ENCODE data around the gene SINHCAF.

SINHCAF gene

GRCh38 chr12:31312431-31312830 lies 13.5 kb downstream of the SINHCAF start:
- no peaks in the 10 kb centered on the region for H3F3A ChIP-seq (ENCODE audit: insufficient read depth, low read length)
- H4K20me1 ChIP-seq (ENCODE audit: insufficient read depth, low read length): no peaks in the 10 kb centered on the region
- no peak overlapping the region for H2AFZ ChIP-seq (ENCODE audit: low read length)
- no peaks in the 10 kb centered on the region for H3K9me2 ChIP-seq (ENCODE audit: low read depth, low read length)
- no peak overlapping the region for H3K27ac ChIP-seq (ENCODE audit: low read depth, low read length, poor library complexity, severe bottlenecking)
- TF ChIP-seq, protein P1, sequence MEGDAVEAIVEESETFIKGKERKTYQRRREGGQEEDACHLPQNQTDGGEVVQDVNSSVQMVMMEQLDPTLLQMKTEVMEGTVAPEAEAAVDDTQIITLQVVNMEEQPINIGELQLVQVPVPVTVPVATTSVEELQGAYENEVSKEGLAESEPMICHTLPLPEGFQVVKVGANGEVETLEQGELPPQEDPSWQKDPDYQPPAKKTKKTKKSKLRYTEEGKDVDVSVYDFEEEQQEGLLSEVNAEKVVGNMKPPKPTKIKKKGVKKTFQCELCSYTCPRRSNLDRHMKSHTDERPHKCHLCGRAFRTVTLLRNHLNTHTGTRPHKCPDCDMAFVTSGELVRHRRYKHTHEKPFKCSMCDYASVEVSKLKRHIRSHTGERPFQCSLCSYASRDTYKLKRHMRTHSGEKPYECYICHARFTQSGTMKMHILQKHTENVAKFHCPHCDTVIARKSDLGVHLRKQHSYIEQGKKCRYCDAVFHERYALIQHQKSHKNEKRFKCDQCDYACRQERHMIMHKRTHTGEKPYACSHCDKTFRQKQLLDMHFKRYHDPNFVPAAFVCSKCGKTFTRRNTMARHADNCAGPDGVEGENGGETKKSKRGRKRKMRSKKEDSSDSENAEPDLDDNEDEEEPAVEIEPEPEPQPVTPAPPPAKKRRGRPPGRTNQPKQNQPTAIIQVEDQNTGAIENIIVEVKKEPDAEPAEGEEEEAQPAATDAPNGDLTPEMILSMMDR (IDR thresholded peaks at IDR 0.05; ENCODE audit: low read length): no peak
- TF ChIP-seq EZH2 (IDR thresholded peaks at IDR 0.05; ENCODE audit: borderline replicate concordance, low read length): no peak
- peaks cover 18% of the 10 kb centered on the region for H3K9me3 ChIP-seq (ENCODE audit: low read length)
- no peak overlapping the region for H3K4me2 ChIP-seq (ENCODE audit: low read length)
- no peaks in the 10 kb centered on the region for H3K27me3 ChIP-seq (ENCODE audit: insufficient read depth, low read length)
- H3K4me3 ChIP-seq (ENCODE audit: low read depth, low read length, poor library complexity, severe bottlenecking): no peak overlapping the region
- no peak overlapping the region for H3K9ac ChIP-seq (ENCODE audit: low read length)
- peaks cover 100% of the 10 kb centered on the region for H3K79me2 ChIP-seq (ENCODE audit: insufficient read depth, low read length)
- peaks cover 62% of the 10 kb centered on the region for H3K36me3 ChIP-seq (ENCODE audit: insufficient read depth, low read length)
- peaks cover 10% of the 10 kb centered on the region for H3K4me1 ChIP-seq (ENCODE audit: insufficient read depth, low read length, severe bottlenecking)

GRCh38 chr12:31311634-31312258 lies 14.2 kb downstream of the SINHCAF start:
- Histone ChIP-seq H4K20me1 (ENCODE audit: insufficient read depth, low read length) (no peaks in the 10 kb centered on the region), H3K4me3 (ENCODE audit: low read depth, low read length, poor library complexity, severe bottlenecking) (no peak overlapping the region), H3K4me2 (ENCODE audit: low read length) (no peak overlapping the region), H3K27ac (ENCODE audit: low read depth, low read length, poor library complexity, severe bottlenecking) (no peak overlapping the region), H3K9me2 (ENCODE audit: low read depth, low read length) (no peaks in the 10 kb centered on the region), H3K9ac (ENCODE audit: low read length) (no peak overlapping the region), H3K4me1 (ENCODE audit: insufficient read depth, low read length, severe bottlenecking) (peaks cover 3% of the 10 kb centered on the region), H3K36me3 (ENCODE audit: insufficient read depth, low read length) (peaks cover 62% of the 10 kb centered on the region), H2AFZ (ENCODE audit: low read length) (no peak overlapping the region), H3K27me3 (ENCODE audit: insufficient read depth, low read length) (no peaks in the 10 kb centered on the region), H3F3A (ENCODE audit: insufficient read depth, low read length) (no peaks in the 10 kb centered on the region), H3K9me3 (ENCODE audit: low read length) (peaks cover 18% of the 10 kb centered on the region), H3K79me2 (ENCODE audit: insufficient read depth, low read length) (peaks cover 100% of the 10 kb centered on the region)
- TF ChIP-seq EZH2 (IDR thresholded peaks at IDR 0.05; ENCODE audit: borderline replicate concordance, low read length): no peak
- TF ChIP-seq, protein P1 (IDR thresholded peaks at IDR 0.05; ENCODE audit: low read length): no peak

GRCh38 chr12:31310488-31310887 lies 15.5 kb downstream of the SINHCAF start:
- Histone ChIP-seq H3K4me3 (ENCODE audit: low read depth, low read length, poor library complexity, severe bottlenecking) (no peak overlapping the region), H2AFZ (ENCODE audit: low read length) (no peak overlapping the region), H3K9me3 (ENCODE audit: low read length) (peaks cover 18% of the 10 kb centered on the region), H3F3A (ENCODE audit: insufficient read depth, low read length) (no peaks in the 10 kb centered on the region), H3K36me3 (ENCODE audit: insufficient read depth, low read length) (peaks cover 70% of the 10 kb centered on the region), H3K27me3 (ENCODE audit: insufficient read depth, low read length) (no peaks in the 10 kb centered on the region), H3K27ac (ENCODE audit: low read depth, low read length, poor library complexity, severe bottlenecking) (no peak overlapping the region), H3K9ac (ENCODE audit: low read length) (no peak overlapping the region), H3K4me1 (ENCODE audit: insufficient read depth, low read length, severe bottlenecking) (no peaks in the 10 kb centered on the region), H4K20me1 (ENCODE audit: insufficient read depth, low read length) (no peaks in the 10 kb centered on the region), H3K79me2 (ENCODE audit: insufficient read depth, low read length) (peaks cover 97% of the 10 kb centered on the region), H3K9me2 (ENCODE audit: low read depth, low read length) (no peaks in the 10 kb centered on the region), H3K4me2 (ENCODE audit: low read length) (no peak overlapping the region)
- TF ChIP-seq, protein P1 (IDR thresholded peaks at IDR 0.05; ENCODE audit: low read length): no peak
- TF ChIP-seq EZH2 (IDR thresholded peaks at IDR 0.05; ENCODE audit: borderline replicate concordance, low read length): no peak
